Activated CD4-positive, alpha-beta T cell treated with anti-CD3 and anti-CD28 coated beads, Interleukin-2, amount 50 U/mL, for 24 hours (primary cell): ENCODE measurements around the gene CERS6.

Experiments
- DNase-seq, 2 donors: peaks; one replicate each; pipeline ENCODE4 v3.0.0-alpha.2; 2020; ENCODE audit warnings: low read depth in 1 of 2, low spot score in 1 of 2

CERS6 gene

DNA sequence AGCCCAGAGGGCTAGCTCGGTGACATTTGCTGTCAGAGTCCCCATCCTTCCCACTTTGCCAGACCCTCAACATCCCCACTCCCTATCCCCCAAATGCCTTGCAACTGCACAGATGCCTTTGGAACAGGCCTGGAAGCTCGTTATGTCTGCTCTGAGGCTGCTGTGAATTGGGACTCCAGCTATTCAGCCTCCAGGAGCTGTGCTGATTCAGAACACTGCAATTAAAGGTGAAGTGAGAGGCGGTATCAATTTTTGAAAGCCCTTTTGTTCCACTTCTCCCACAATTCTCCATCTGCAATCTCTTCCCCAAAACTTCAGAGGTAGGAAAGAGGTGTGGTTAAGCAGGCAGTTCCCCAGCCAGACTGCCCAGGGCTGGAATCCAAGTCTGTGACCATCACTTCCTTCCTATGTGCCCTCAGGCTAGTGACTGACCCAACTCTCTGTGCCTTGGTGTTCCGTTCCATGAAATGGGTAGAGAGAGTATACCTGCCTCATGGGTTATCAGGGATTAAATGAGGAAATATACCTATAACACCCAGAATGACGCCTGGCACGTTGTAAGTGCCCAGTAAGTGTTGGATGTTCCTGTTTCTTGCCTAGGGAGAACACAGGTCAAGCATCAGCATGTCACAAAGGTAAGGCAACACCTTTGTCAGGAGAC lies 363.9 kb downstream of the CERS6 start:
- DNase-seq = no peak

DNA sequence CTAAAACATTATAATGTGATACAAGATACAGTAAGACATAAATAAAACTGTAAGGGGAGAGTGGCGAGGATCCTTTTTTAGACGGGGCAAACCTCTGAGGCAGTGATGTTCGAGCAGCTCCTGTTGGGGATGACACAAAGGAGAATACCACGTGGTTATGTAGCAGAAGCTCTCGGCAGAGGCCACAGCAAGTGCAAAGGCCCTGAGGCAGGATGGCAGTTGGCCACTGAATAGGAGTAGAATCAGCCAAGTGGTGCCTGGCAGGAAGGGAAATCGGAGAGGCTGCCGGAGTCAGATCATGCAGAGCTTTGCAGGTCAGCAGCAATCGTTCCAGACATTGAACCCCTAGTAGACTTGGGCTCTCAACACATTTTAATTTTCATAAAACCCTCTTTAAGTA lies 365.5 kb downstream of the CERS6 start:
- DNase-seq = no peak

DNA sequence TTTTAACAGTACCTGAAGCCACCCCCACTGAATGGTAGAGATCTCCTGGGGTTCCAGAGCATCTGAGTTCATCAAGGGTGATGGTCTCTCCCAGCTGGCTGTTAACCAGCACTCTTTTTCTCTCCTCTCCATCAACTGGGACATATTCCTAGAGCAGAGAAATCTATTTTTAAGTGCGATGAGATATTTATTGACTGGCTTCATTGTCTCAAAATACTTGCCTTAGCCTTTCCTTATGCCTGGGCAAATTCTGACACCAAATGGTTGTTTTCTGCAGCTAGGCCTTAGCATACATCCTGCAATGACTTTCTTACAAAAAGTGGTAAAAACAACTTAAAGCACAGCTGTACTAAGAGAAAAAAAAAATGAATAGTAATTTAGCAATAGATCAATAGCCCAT lies 365.9 kb downstream of the CERS6 start:
- no peak for DNase-seq
